ENCODE results near the gene KRTAP2-1.
"Not testable (repeated sequence)": the region's sequence is repeated elsewhere in the genome, so short reads cannot be mapped to it uniquely, and the experiment has no call there.

The KRTAP2-1 gene

DNA sequence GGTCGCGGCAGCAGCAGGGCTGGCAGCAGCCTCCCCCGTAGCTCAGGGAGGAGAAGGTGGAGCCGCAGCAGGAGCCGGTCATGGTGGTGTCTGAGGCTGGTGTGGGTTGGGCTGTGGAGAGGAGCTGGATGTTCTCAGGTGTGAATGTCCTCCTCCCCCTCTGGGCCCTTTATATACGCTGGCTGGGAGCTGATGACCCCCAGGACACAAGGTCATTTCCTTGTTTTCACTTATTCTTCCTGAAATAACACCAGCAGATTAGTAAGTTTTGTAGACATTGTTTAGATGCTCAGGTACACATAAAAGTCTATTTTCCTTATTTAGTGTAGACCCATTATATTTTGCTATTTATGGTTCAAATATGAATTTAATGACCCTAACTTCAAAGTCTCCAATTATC is 8.0 kb upstream of the KRTAP2-1 start, which contains the start of gene KRTAP2-2:
KRTAP2-2 (minus strand) TSS at position 101 of the 400 bp plus-strand sequence; CDS start at position 82, 19 bp downstream.
- not testable (repeated sequence) for DNase-seq

- DNase-seq = not testable (repeated sequence)
These were observed 7.4 kb upstream of the KRTAP2-1 start for GRCh38 chr17:41054556-41054955.

DNA sequence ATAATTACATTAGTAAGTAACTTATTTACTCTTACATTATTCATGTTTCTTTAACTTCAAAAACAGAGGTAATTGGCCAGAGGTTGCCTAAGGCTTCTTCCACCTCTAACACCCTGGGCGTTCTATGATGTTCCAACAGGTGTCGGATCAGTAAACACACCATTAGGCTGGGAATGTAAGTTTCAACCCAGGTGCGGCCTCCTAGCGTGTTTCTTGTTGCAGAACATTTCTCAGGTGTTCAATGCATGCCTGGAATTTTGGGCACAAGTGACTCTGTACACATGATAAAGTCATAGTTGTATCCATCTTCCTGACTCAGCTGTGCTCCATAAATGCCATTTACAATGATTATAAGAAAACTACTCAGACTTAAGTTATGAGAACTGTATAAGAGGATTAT is 6.9 kb upstream of the KRTAP2-1 start:
- no peak for DNase-seq

DNA sequence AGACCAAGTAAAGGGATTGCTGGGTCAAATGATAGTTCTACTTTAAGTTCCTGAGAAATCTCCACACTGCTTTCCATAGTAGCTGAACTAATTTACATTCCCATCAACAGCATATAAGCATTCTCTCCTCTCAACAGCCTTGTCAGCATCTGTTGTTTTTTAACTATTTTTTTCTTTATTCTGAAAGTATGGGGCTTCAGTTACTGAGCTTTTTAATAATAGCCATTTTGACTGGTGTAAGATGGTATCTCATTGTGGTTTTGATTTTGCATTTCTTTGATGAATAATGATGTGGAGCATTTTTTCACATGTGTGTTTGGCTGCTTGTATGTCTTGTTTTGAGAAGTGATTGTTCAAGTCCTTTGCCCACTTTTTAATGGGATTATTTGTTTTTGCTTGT is 5.5 kb upstream of the KRTAP2-1 start:
- DNase-seq = no peak

GRCh38 chr17:41049110-41049509 is 2.0 kb upstream of the KRTAP2-1 start:
- no peak for DNase-seq

GRCh38 chr17:41048441-41048840 is 1.3 kb upstream of the KRTAP2-1 start:
- DNase-seq = no peak

- DNase-seq = no peak
These were observed 4.2 kb downstream of the KRTAP2-1 start for GRCh38 chr17:41042953-41043352.

GRCh38 chr17:41040783-41041571 is 6.1 kb downstream of the KRTAP2-1 start, which contains the start of gene KRTAP1-1:
Gene KRTAP1-1 (minus strand): TSS chr17:41041450. CDS start chr17:41041397, 53 bp downstream.
- DNase-seq = not testable (repeated sequence)

DNA sequence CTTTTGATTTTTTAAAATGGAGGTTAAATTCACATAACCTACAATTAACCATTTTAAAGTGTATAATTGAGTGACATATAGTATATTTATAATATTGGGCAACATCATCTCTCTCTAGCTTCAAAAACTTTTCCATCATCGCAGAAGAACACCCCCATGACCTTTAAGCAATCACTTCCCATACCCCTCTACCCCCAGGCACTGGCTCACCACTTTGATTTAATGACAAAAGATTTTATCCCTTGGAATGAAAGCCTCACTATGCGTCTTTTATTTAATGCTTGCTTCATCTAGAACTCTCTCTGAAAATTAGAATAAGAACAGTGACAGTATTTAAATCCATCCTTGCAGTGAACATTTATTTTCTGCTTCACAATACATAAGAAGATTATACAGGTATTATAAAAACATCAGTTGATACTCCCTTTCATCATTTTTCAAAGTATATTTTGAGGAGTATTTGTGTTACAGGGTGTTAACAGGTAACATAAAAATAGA is 9.2 kb downstream of the KRTAP2-1 start:
- DNase-seq = no peak

- not testable (repeated sequence) for DNase-seq
These were observed 12.7 kb downstream of the KRTAP2-1 start, which contains the start of gene KRTAP1-3 for GRCh38 chr17:41034346-41034935. Gene KRTAP1-3 (minus strand): TSS chr17:41034874. CDS start chr17:41034821, 53 bp downstream.

GRCh38 chr17:41029633-41030245 is 17.4 kb downstream of the KRTAP2-1 start, which contains the start of gene KRTAP1-4:
Gene KRTAP1-4 (minus strand): TSS chr17:41030195. CDS start chr17:41030078, 117 bp downstream.
- DNase-seq = no peak

GRCh38 chr17:41026715-41027471 is 20.2 kb downstream of the KRTAP2-1 start, which contains the start of gene KRTAP1-5:
Gene KRTAP1-5 (minus strand): TSS chr17:41027208. CDS start chr17:41027155, 53 bp downstream.
- no peak for DNase-seq

DNA sequence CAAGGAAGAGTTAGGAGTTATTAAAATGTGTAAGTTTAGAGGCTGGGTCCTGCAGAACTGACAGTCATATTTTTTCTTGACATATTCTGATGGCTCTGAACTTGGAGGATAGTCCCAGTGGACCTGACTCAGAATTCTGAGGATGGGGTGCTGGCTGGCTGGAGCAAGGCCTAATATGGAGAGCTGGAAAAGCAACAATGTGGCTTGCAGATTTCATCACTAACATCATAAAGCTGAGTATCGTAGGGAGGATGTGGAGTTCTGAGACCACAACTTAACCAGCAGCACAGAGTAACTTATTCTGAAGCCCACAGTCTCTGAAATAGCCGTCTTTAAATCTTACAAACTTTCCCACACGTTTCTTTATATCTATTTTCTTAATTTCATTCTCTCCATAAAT is 22.4 kb downstream of the KRTAP2-1 start:
- DNase-seq = no peak

GRCh38 chr17:41020336-41020735 is 26.8 kb downstream of the KRTAP2-1 start:
- no peak for DNase-seq

DNA sequence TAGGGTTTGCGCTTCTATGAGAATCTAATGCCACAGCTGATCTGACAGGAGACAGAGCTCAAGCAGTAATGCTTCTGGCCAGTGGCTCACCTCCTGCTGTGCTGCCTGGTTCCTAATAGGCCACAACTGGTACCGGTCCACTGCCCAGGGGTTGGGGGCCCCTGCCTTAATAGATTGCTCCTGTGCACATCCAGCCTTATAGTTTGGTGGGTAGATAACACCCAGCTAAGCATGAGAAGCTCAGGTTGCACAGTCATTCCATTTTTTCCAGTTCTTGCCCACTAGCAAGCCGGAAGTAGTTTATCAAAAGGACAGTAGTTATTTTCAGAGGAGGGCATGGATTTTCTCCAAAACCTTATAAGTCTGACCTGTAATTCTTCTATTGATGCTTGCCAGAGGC is 27.7 kb downstream of the KRTAP2-1 start:
- DNase-seq = no peak

DNA sequence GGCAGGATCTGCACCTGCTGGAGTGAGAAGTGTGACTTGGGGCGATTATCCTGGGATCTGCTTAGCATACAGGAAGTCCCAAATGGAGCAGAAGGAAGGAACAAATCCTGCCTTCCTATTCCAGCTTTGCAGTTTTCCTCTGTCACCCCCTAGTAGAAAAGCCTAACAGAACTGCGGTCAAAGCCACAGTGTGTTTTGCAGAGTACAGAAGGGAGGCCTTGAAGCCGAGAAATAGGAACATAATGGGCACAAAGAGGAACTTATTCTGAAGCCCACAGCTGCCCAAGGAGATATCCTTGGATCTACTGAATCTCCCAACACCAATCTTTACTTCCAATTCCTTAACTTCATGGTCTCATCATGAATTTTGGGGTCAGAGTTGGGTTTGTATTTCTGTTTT is 28.6 kb downstream of the KRTAP2-1 start:
- no peak for DNase-seq

DNA sequence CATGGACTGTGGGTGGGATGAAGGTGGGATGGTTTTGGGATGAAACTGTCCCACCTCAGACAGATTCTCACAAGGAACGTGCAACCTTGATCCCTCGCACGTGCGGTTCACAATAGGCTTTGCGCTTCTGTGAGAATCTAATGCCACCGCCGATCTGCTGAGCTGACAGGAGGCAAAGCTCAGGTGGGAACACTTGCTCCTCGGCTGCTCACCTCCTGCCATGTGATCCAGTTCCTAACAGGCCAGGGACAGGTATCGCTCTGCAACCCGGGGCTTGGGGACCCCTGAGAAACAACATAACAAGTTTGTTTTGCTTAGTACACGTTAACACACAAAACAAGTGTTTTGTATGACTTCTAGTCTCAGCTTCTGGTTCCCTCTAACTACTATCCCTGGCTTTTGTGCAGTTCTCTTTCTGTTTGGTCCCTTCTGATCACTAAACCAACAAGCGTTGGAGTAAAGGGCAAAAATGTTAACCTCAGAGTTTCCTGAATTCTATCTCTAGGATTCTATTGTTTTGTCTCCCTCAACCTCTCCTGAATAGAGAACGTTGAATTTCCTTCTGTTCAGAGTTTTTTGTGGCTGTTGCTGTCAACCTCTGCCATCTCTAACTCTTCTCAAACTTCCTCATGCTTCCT is 30.4 kb downstream of the KRTAP2-1 start:
- DNase-seq = no peak

DNA sequence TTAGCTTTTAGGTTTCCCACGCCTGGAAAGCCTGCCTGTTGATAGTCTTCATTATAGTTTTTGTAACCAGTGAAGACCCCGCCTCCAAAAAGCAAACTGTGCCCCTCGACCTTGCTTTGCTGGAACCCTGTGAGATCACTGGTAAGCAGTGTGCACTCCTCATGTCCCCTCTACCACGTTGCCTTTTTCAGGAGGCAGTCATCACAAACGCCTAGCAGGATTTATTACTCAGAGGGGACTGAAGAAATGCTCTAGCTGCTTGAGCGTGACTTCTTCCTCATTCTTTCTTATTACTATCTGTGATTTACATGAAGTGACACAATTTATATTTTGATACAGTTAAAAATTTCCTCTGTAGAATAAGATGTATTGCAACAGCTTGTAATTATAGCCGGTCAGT is 31.7 kb downstream of the KRTAP2-1 start:
- DNase-seq = no peak

GRCh38 chr17:41013606-41014005 is 33.5 kb downstream of the KRTAP2-1 start:
- DNase-seq = no peak

DNA sequence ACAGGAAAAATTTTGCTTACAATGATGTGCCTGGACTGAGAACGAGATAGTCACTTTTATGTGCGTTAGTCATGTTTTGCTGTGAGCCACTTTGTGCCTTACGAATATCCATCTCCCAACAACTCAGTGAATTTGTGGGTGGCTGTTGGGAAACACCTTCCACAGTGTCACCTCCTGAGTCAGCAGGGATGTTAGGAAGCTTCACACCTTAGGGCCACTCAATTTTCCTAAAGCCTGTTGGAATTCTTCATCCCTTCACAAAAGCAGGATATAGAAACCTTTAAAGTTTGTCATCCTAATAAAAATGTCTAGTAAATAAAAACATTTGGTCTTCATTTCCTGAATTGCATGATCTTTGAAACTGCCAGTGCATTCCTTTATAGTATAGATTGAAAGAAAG is 33.9 kb downstream of the KRTAP2-1 start:
- no peak for DNase-seq

DNA sequence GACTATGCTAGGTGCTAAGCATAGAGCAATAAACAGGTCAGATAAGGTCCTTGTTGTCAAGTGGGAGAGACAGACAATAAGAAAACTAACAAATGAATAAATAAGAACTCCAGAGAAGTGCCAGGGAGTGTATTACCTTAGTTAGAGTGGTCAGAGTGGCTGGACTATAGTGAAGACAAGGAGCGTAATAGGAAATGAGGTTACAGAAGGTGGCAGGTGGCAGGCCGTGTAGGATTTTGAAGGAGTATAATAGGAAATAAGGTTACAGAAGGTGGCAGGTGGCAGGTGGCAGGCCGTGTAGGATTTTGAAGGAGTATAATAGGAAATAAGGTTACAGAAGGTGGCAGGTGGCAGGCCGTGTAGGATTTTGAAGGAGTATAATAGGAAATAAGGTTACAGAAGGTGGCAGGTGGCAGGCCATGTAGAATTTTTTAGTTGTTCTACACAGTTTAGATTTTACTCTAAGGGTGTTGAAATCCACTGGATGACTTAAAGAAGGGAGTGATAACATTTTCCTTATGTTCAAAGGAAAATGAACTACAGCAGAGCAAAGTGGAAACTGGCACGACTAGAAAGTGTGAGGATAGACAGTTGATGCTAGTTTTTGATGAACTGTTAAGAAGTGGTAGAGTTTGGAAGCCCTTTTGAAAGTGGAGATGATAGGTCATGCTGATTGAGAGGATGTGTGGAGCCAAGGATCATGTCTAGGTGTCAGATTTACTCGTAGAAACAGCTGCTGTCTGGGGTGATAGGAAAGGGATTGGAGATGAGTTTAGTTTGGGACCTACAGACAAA is 34.6 kb downstream of the KRTAP2-1 start:
- no peak for DNase-seq

Data from Kasumi-1 (cell line).